HL-60 (cell line): Measurements from ENCODE around the gene ATP5F1E.

ENCODE experiments used
- DNase-seq, 2 experiments: peaks; one replicate each; pipeline ENCODE4 v3.0.0-alpha.2; 2010 to 2020; ENCODE audit warnings: low read depth in 1 of 2, low spot score in 1 of 2
- H3K27ac ChIP-seq: fragments of 250-450 bp; sonication (Bioruptor Pico); replicated peaks from 2 replicates; pipeline ENCODE4 v1.5.1; 2020; ENCODE audit warnings: mild to moderate bottlenecking, moderate library complexity
- H3K27me3 ChIP-seq: fragments of 250-450 bp; sonication (Bioruptor Pico); 2 replicates; pipeline ENCODE4 v1.5.1; 2021; ENCODE audit warnings: mild to moderate bottlenecking, moderate library complexity; ENCODE audit not compliant: insufficient read depth, poor library complexity, severe bottlenecking
- H3K4me3 ChIP-seq: replicated peaks from 2 replicates; pipeline ENCODE4 v1.5.1; 2011; ENCODE audit warnings: mild to moderate bottlenecking, control low read depth, low read length; ENCODE audit not compliant: insufficient read depth
- CTCF ChIP-seq: IDR thresholded peaks from one replicate; pipeline ENCODE4 v1.5.1; 2011; ENCODE audit warnings: low read length, control low read depth, inconsistent platforms; ENCODE audit not compliant: insufficient read depth
- GABPA ChIP-seq: IDR thresholded peaks from 2 replicates; pipeline ENCODE4 v1.6.1; 2012; ENCODE audit warnings: low read depth
- POLR2AphosphoS5 ChIP-seq: IDR thresholded peaks from 2 replicates; pipeline ENCODE4 v1.6.1; 2012; ENCODE audit warnings: low read depth
- REST ChIP-seq: IDR thresholded peaks from 2 replicates; pipeline ENCODE4 v1.6.1; 2012; ENCODE audit warnings: low read depth; ENCODE audit not compliant: insufficient replicate concordance
- SPI1 ChIP-seq: IDR thresholded peaks from 2 replicates; pipeline ENCODE4 v1.6.1; 2012; ENCODE audit warnings: low read depth, mild to moderate bottlenecking, borderline replicate concordance

The ATP5F1E gene

GRCh38 chr20:59048681-59049030 lies 16.5 kb upstream of the ATP5F1E start:
- Histone ChIP-seq H3K27ac (no peak overlapping the region), H3K4me3 (no peak overlapping the region), H3K27me3 (peaks cover 16% of the 10 kb centered on the region)
- DNase-seq: no peak
- TF ChIP-seq REST (no peak), CTCF (no peak), POLR2AphosphoS5 (no peak)

- TF ChIP-seq CTCF (no peak), REST (no peak), SPI1 (no peak), POLR2AphosphoS5 (no peak), GABPA (no peak)
- no peak overlapping the region for H3K4me3 ChIP-seq
- peaks cover 16% of the 10 kb centered on the region for H3K27me3 ChIP-seq
- DNase-seq: no peak
- no peak overlapping the region for H3K27ac ChIP-seq
Observed at GRCh38 chr20:59047938-59048680, 16.0 kb upstream of the ATP5F1E start.

GRCh38 chr20:59046862-59047261 lies 14.7 kb upstream of the ATP5F1E start:
- no peak overlapping the region for H3K27ac ChIP-seq
- TF ChIP-seq POLR2AphosphoS5 (no peak), GABPA (no peak), REST (no peak), SPI1 (no peak)
- no peak overlapping the region for H3K4me3 ChIP-seq
- no peak for DNase-seq
- peaks cover 12% of the 10 kb centered on the region for H3K27me3 ChIP-seq
